Kidney (tissue), 14 donors: ENCODE results near the gene WDFY4. TPM values are rescaled to one million over a fixed set of nuclear protein-coding genes. Genes with fewer than 3 reads are reported as not detected.

Source experiments
- DNase-seq, 5 donors: peaks; one replicate each; pipeline ENCODE4 v3.0.0-alpha.2; 2013 to 2020
- FAIRE-seq: peaks from 2 replicates; lab custom pipeline; 2012; peaks lifted over from hg19 to GRCh38; lab: Jason Lieb, UNC
- H3K27ac ChIP-seq, 2 donors: one replicate each; pipeline ENCODE4 v1.7.0; 2013; ENCODE audit warnings: low read depth in 2 of 2, low read length in 2 of 2, inconsistent platforms in 1 of 2
- H3K27me3 ChIP-seq: one replicate; pipeline ENCODE4 v1.7.1; 2013; ENCODE audit warnings: low read length, inconsistent platforms; ENCODE audit not compliant: control insufficient read depth, insufficient read depth
- H3K36me3 ChIP-seq, 3 donors: one replicate each; pipeline versions ENCODE4 v1.7.0 to v1.7.1; 2013; ENCODE audit warnings: low read length in 3 of 3, control low read depth in 1 of 3, inconsistent platforms in 1 of 3; ENCODE audit not compliant: insufficient read depth in 3 of 3, control insufficient read depth in 2 of 3
- H3K4me1 ChIP-seq, 3 donors: one replicate each; pipeline versions ENCODE4 v1.7.0 to v1.7.1; 2013; ENCODE audit warnings: low read length in 3 of 3, inconsistent platforms in 1 of 3, low read depth in 1 of 3; ENCODE audit not compliant: control insufficient read depth in 2 of 3, insufficient read depth in 2 of 3
- H3K4me3 ChIP-seq, 3 donors: one replicate each; pipeline versions ENCODE4 v1.7.0 to v1.8.1; 2013; ENCODE audit warnings: low read length in 3 of 3, control low read depth in 1 of 3, inconsistent platforms in 1 of 3
- H3K9ac ChIP-seq, 3 donors: one replicate each; pipeline versions ENCODE4 v1.7.0 to v1.7.1; 2013; ENCODE audit warnings: low read length in 3 of 3, control low read depth in 1 of 3, inconsistent platforms in 1 of 3
- H3K9me3 ChIP-seq, 3 donors: one replicate each; pipeline versions ENCODE4 v1.7.0 to v1.7.1; 2013; ENCODE audit warnings: low read length in 3 of 3, control low read depth in 1 of 3, inconsistent platforms in 1 of 3; ENCODE audit not compliant: control insufficient read depth in 2 of 3, insufficient read depth in 1 of 3
- CTCF ChIP-seq: IDR thresholded peaks from 3 replicates; pipeline ENCODE4 v1.5.1; 2012; ENCODE audit warnings: mild to moderate bottlenecking, moderate library complexity, borderline replicate concordance; ENCODE audit not compliant: insufficient read depth; ENCODE audit errors: extremely low read depth
- intact Hi-C: fragments of 100-400 bp; cut with DNase I; formaldehyde crosslinking; loops from one replicate; pipeline ENCODE4 v1.11.1; 2022
- polyA plus RNA-seq: library from polyadenylated mRNA; stranded (reverse); fragments of 350-450 nt; fragmentation: Illumina TruSeq; extraction: RNeasy Lipid Tissue Mini Kit (QIAGEN cat#74804); gene quantifications from one replicate; pipeline ENCODE4 v1.2.3, GENCODE V29; 2014; ENCODE audit warnings: low read depth, low replicate concordance; ENCODE audit not compliant: insufficient read depth
- total RNA-seq: library from RNA; stranded (reverse); fragmentation: NEBNext Ultra II Directional; extraction: Animal tissue kit (Norgen Biotek cat#: 25700); gene quantifications from one replicate; pipeline ENCODE4 v1.2.1, GENCODE V29; 2021
- donor health status: control.
- donor health status: control.
- donor health status: control.
- donor health status: control.
- donor health status: control.
- donor health status: DM: yes; HTN: yes; CAD: no.
- donor health status: Normal renal cell carcinoma (clear cell type).

The WDFY4 gene
- total and polyA plus RNA-seq, 2 donors from 2014 or later, result 1.7 to 13.3 TPM

GRCh38 chr10:48947690-48948469, 263.2 kb downstream of the WDFY4 start:
- TF ChIP-seq CTCF, result no peak
- Histone ChIP-seq H3K27me3 (no peaks in the 10 kb centered on the region), H3K9ac (no peak overlapping the region), H3K36me3 (no peaks in the 10 kb centered on the region), H3K27ac (no peak overlapping the region), H3K4me1 (no peaks in the 10 kb centered on the region), H3K9me3 (no peaks in the 10 kb centered on the region), H3K4me3 (no peak overlapping the region)
- FAIRE-seq, result no peak
- DNase-seq, result no peak
- intact Hi-C loops, result no loop called here

DNA sequence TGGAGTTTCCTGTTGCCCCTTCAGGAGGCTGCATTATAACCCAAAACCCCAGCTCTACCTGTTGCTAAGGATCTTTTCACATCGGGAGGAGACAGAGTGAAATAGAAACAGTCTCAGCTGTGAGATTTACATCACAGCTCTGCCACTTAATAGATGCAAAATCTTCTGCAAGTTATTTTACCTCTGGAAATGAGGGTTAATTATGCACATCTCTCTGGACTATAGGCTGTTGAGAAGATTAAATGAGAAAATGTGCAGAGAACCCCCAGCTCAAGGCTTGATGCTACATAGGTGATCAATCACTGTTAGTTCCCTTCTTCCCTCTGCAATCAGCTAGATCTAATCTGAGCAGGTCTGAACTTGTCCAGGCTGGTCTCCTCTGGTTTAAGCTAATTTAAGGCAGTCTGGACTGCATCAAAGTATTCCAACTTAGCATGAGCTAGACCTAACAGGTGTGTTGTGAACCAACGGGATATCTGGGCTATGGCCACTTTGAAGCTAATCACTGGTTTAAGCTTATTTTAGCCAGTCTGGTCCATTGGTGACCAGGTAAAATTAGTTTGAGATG, 263.9 kb downstream of the WDFY4 start:
- no peaks in the 10 kb centered on the region for H3K27me3 ChIP-seq
- H3K9me3 ChIP-seq, result no peaks in the 10 kb centered on the region
- FAIRE-seq (no peak), DNase-seq (no peak)
- H3K36me3 ChIP-seq, result no peaks in the 10 kb centered on the region
- intact Hi-C loops, result no loop called here
- TF ChIP-seq CTCF, result no peak
- no peak overlapping the region for H3K4me3 ChIP-seq
- no peak overlapping the region for H3K27ac ChIP-seq
- no peak overlapping the region for H3K9ac ChIP-seq
- H3K4me1 ChIP-seq, result no peaks in the 10 kb centered on the region

- H3K4me3 ChIP-seq, result no peak overlapping the region
- no peak overlapping the region for H3K9ac ChIP-seq
- FAIRE-seq (no peak), DNase-seq (no peak)
- no peaks in the 10 kb centered on the region for H3K9me3 ChIP-seq
- intact Hi-C loops, result no loop called here
- H3K36me3 ChIP-seq, result no peaks in the 10 kb centered on the region
- no peak overlapping the region for H3K27ac ChIP-seq
- H3K4me1 ChIP-seq, result no peaks in the 10 kb centered on the region
- H3K27me3 ChIP-seq, result no peaks in the 10 kb centered on the region
- no peak for TF ChIP-seq CTCF
Observed at GRCh38 chr10:48951707-48952106, 267.0 kb downstream of the WDFY4 start.
